AG20443 (cell line): ENCODE results near the gene NR1D2.
A peak's percentile ranks its signal among the peaks of the same experiment; 100 is the strongest.
"Not testable (repeated sequence)": the region's sequence is repeated elsewhere in the genome, so short reads cannot be mapped to it uniquely, and the experiment has no call there.

Source experiments
- DNase-seq: peaks from one replicate; pipeline ENCODE4 v3.0.0; 2012; ENCODE audit warnings: low spot score, mixed read lengths

NR1D2 gene

GRCh38 chr3:23944861-23945662, at the start of gene NR1D2:
Gene NR1D2, plus strand, starts transcription at chr3:23945286. Its CDS starts 293 bp downstream, at chr3:23945579.
- peak; percentile 95 for DNase-seq

DNA sequence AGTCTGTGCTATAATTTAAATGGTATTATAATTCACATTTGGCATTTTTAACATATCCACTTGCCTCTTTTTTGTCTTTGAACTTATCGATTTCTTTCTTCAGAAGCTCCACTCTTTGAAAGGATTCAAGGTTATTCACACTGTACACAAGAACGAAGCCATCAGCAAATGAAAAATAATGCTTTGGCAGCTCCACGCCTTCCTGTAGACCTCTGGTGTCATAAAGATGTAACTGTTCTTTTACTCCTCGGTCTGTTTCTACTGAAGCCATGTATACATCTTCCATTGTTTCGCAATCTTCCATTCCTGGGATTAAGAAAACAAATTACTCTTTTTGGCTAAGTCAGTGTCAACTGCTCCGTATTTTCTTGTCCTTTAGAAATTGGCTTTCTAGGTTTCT, 44.3 kb upstream of the NR1D2 start:
- DNase-seq: no peak

- DNase-seq: no peak
Measured at GRCh38 chr3:23904545-23904944, 40.5 kb upstream of the NR1D2 start.

DNA sequence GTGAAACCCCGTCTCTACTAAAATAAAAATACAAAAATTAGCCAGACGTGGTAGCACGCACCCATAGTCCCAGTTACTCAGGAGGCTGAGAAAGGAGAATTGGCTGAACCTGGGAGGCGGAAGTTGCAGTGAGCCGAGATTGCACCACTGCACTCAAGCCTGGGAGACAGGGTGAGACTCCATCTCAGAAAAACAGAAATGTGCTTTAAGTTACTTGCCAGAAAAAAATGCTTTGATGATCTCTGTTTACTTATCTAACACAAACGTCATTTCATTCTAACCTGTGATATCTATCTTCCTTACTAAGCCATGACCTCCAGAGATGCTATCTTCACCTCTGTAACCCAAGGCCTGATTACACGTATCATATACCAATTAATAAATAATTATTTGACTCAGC, 35.7 kb upstream of the NR1D2 start:
- DNase-seq: no peak

DNA sequence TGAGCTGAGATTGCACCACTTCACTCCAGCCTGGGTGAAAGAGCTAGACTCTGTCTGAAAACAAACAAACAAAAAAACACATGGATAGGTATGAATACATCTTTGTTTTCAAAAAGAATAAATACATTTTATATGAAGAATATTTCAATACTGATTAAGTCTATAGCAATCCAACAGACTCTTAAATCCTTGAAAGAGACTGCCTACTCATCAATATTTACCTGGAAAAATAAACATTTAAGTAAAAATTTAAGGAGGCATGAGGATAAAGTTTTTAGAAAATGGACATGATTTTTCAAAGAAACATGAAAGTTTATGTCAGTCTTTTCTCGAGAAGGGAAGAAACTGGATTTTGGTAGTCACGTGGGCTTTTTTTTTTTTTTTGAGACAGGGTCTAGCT, 33.7 kb upstream of the NR1D2 start:
- DNase-seq: no peak

DNA sequence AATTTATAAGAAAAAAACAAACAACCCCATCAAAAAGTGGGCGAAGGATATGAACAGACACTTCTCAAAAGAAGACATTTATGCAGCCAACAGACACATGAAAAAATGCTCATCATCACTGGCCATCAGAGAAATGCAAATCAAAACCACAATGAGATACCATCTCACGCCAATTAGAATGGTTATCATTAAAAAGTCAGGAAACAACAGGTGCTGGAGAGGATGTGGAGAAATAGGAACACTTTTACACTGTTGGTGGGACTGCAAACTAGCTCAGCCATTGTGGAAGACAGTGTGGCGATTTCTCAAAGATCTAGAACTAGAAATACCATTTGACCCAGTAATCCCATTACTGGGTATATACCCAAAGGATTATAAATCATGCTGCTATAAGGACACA, 32.8 kb upstream of the NR1D2 start:
- not testable (repeated sequence) for DNase-seq

- no peak for DNase-seq
Measured at GRCh38 chr3:23913182-23913581, 31.9 kb upstream of the NR1D2 start.

DNA sequence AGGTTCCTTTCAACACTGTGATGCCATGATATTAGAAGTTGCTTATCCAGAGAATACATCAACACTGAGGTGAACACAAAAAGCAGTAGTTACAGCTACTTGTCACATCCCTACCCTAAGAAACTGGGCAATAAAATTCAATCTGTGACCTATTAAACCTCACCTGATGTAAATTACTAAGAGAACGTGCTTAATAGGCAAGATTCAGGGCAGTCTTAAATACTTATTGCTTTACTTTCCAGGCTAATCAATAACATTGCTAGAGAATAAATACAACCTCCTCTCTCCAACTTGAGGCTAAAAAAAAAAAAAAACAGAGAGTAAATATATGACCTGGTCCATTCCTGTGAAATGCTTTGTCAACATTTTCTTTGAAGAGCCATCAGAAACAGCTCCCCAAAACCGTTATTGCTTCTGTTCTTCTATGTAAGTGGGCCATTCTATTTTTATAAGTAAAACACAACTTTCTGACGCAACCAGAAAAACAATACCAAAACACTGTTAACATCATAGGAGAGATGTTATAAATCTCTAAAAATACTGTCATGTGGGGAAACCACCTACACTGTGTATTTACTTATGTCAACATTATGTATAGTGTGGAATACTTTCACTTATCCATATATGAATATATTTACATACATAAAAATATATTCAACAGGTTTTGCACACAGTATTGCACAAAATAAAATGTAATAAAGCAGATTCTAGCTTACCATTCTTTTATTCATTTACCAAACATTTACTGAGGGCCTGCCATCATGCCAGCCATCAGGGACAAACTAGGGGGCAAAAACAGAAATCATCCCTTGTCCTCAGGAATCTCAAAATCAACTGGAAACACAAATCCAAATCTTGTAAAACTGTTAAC, 31.0 kb upstream of the NR1D2 start:
- no peak for DNase-seq

DNA sequence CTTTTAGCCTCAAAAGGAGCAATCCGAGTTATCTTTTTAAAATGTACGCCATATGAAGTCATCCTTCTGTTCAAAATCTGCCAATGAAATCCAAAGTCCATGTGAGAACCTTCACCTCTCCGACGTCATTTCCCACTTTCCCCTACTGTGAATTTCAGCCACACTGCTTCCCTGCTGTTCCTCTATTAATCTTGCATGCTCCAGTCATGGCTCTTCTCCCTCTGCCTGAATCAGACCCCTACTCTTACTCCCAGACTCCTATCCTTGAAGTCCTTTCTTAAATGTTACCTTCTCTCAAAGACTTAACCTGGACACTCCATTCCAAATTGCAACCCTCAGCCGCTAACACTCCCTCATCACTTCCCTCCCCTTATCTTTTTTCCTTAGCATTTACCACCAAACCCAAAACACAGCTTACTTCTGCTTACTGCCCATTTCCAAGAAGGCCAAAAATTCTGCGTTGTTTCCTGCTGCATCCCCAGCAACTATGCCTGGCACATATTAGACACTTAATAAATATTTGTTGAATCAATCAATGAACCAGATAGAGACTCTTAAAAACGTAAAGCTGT, 29.5 kb upstream of the NR1D2 start:
- DNase-seq: no peak

DNA sequence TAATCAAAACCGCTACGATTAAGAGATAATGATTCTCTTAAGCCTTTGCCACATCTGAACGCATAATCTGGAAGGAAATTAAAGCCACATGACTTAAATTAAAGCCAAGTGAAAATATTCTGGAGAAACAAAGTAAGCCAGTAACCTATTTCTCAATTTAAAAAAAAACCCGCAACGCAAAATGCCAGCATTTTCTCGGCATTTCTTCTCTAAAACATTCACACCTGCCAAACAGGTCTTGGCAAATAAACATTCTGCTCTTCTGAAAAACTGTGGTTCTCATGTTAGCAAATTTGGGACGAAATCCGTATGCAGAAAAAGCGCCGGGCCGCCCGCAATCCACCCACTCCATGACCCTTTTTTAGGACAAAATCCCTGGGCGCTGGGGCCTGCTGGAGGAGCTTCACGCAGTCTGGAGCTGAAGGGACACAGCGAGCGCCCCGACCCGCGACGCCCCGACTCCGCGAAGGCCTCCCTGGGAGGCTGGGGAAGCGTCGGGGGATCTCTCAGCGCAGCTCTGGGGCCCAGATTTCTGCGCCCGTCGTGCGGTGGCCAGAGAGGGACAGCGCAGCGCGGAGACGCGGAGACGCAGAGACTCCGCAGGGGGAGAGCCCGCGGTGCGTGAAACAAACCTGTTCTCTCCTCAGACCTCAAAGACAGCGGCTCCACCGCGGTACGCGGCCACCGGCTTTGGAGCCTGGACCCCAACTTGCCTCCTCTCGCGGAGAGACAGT, 28.8 kb upstream of the NR1D2 start:
- DNase-seq: no peak

DNA sequence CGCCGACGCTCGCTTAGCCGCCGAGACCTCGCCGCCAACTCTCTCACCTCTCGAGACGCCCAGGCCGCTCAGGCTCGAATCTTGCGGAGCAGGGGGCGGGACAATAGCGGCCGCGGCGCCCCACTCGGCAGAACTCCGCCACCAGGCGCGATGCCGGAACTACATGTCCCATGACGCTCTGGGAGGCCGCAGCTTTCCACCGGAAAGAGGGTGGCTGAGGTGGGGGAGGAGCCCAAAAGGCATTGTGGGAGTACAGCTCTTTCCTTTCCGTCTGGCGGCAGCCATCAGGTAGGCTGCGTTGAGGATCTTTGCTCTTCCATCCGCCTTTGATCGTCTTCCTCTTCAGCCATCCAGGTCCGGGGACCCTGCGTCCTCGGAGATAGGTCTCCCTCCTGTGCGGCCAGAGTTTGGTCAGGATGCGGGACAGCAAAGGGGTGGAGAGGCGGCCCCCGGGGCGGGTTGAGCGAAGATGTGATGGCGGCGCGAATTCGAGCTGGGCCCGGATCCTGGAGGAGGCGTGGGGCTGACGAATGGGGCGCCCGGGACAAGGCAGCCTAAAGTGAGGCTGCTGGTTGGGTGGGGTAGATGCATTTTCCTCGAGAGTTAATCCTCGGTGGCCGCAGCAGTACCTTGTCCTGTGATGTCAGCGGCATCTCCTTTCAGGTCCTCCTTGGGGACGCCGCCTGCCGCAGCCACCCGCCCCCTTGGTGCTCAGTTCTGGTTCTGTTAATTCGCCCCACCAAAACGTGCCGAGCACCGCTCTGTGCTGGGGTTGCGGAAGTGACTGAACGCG, 28.0 kb upstream of the NR1D2 start, which contains the start of the genes NKIRAS1 and RPL15:
Gene NKIRAS1 (minus strand): TSS at position 105 of the 793 bp plus-strand sequence. CDS start 6,086 bp downstream, outside the sequence.
Gene RPL15 (plus strand): TSS at position 247 of the 793 bp plus-strand sequence. CDS start 728 bp downstream, outside the sequence.
- peak; percentile 98 for DNase-seq

GRCh38 chr3:23917679-23918303, 27.3 kb upstream of the NR1D2 start:
- DNase-seq: peak; percentile 69

- not testable (repeated sequence) for DNase-seq
Measured at GRCh38 chr3:23918331-23918730, 26.8 kb upstream of the NR1D2 start.

- DNase-seq: no peak
Measured at GRCh38 chr3:23919628-23920027, 25.5 kb upstream of the NR1D2 start.

DNA sequence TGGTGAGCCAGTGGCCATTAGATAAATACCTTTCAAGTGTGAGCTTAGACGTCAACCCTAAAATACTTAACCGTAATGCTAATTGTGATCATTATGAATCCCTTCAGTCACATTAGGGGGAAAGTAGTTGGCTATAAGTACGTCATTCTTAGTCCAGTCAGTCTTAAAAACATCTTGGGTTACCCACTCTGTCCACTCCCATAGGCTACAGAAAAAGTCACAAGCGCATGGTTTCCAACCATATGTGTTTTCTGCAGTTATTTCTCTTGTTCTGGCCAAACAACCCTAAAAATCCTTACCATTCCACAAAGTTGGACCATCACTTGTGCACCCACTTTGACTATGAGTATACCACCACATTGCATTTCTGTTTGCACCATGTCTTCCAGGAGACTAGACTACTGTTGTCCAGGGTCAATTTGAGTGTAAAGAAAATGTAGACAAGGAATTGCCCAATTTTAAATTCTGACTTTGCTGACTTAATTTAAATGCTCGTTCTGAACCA, 24.9 kb upstream of the NR1D2 start:
- no peak for DNase-seq

GRCh38 chr3:23921052-23921511, 24.0 kb upstream of the NR1D2 start:
- no peak for DNase-seq

DNA sequence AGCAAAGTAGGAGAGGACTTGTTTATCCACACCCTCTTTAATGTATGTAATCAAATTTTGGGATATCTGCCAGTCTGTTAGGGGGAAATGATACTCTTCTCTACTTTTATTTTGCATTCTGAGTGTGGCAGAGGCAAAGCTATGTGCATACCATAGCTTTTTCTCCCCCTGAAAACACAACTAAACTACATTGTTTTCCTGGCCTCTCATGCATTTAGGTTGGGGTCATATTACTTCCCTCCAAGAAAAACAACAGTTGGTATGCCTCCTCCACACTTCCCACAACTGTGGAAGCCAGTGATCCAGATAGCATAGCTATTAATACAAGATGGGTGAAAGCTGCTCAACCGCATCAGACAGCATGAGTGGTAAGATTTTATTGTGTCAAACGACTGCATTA, 21.3 kb upstream of the NR1D2 start:
- no peak for DNase-seq

DNA sequence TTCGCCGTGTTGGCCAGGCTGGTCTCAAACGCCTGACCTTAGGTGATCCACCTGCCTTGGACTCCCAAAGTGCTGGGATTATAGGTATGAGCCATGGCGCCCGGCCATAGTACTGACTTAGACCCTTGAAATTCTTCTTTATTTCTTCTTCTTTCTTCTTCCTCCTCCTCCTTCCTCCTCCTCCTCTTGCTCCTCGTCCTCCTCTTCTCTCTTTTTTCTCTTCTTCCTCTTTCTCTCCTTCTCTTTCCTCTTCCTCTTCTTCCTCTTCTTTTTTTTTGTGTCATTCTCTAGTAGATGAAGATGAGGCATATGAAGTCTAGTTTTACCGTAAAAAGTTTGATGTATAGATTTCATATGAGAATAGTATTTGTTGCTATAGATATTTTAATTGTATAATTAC, 18.8 kb upstream of the NR1D2 start:
- DNase-seq: no peak

- no peak for DNase-seq
Measured at GRCh38 chr3:23926736-23927135, 18.4 kb upstream of the NR1D2 start.

DNA sequence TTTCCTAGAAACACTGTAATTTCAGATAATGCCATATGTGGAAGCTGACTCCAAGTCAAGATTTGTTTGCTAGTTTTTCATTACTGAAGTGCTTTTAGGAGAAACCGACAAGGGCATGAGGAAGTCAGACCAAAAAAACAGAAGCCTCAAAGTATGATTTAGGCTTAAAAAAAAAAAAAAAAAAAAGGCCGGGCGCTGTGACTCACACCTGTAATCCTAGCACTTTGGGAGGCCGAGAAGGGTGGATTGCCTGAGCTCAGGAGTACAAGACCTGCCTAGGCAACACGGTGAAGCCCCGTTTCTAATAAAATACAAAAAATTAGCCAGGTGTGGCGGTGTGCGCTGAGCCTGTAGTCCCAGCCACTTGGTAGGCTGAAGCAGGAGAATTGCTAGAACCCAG, 16.6 kb upstream of the NR1D2 start:
- no peak for DNase-seq
